ENCODE data around the gene ZNF43.
"Not testable (repeated sequence)": the region's sequence is repeated elsewhere in the genome, so short reads cannot be mapped to it uniquely, and the experiment has no call there.

Gene ZNF43

GRCh38 chr19:21758296-21758695, 77.7 kb downstream of the ZNF43 start:
- Histone ChIP-seq H3K36me3 (ENCODE audit: low read length) (peaks cover 68% of the 10 kb centered on the region), H2AFZ (ENCODE audit: low read depth, low read length, severe bottlenecking) (no peak overlapping the region), H3K4me3 (ENCODE audit: insufficient read depth, low read length, poor library complexity, severe bottlenecking) (no peak overlapping the region), H3K27me3 (ENCODE audit: low read length) (no peaks in the 10 kb centered on the region), H3K9me2 (replicated peaks; ENCODE audit: insufficient read depth, low read length) (no peaks in the 10 kb centered on the region), H3K79me2 (ENCODE audit: insufficient read depth, low read length) (peaks cover 67% of the 10 kb centered on the region), H3K9me3 (ENCODE audit: insufficient read depth, low read length) (peaks cover 13% of the 10 kb centered on the region; the same call in 1 of the 2 replicates), H4K20me1 (ENCODE audit: low read depth, low read length) (no peaks in the 10 kb centered on the region), H3K27ac (ENCODE audit: low read depth, low read length) (no peak overlapping the region), H3K4me2 (ENCODE audit: low read depth, low read length, poor library complexity, severe bottlenecking) (no peak overlapping the region), H3F3A (ENCODE audit: insufficient read depth) (no peaks in the 10 kb centered on the region; the same call in 1 of the 2 replicates), H3K9ac (ENCODE audit: low read length) (no peak overlapping the region)
- no peak for TF ChIP-seq EZH2phosphoT487 (conservative IDR thresholded peaks at IDR 0.05; ENCODE audit: low read length)
- TF ChIP-seq CTCF (IDR thresholded peaks at IDR 0.05; ENCODE audit: insufficient read depth, low read length, poor library complexity, severe bottlenecking): no peak

GRCh38 chr19:21755555-21755954, 80.4 kb downstream of the ZNF43 start:
- H3K9me2 ChIP-seq (replicated peaks; ENCODE audit: insufficient read depth, low read length); H2AFZ ChIP-seq (ENCODE audit: low read depth, low read length, severe bottlenecking); H3K27ac ChIP-seq (ENCODE audit: low read depth, low read length); H3K4me3 ChIP-seq (ENCODE audit: insufficient read depth, low read length, poor library complexity, severe bottlenecking); H3K27me3 ChIP-seq (ENCODE audit: low read length); H3K9me3 ChIP-seq (ENCODE audit: insufficient read depth, low read length); H4K20me1 ChIP-seq (ENCODE audit: low read depth, low read length); H3K9ac ChIP-seq (ENCODE audit: low read length); H3K4me2 ChIP-seq (ENCODE audit: low read depth, low read length, poor library complexity, severe bottlenecking); H3F3A ChIP-seq (ENCODE audit: insufficient read depth): not testable (repeated sequence)
- Histone ChIP-seq H3K36me3 (ENCODE audit: low read length) (peaks cover 66% of the 10 kb centered on the region), H3K79me2 (ENCODE audit: insufficient read depth, low read length) (peaks cover 82% of the 10 kb centered on the region)
